Fibroblast of pulmonary artery (primary cell): Measurements from ENCODE around the gene RPS23.

Experiments
- DNase-seq: peaks from one replicate; pipeline ENCODE4 v3.0.0-alpha.2; 2010; ENCODE audit warnings: low read depth
- H3K4me3 ChIP-seq: replicated peaks from 2 replicates; pipeline ENCODE4 v1.5.1; 2011; ENCODE audit warnings: low read depth, mild to moderate bottlenecking, control low read depth, low read length, moderate library complexity
- CTCF ChIP-seq: IDR thresholded peaks from 2 replicates; pipeline ENCODE4 v1.5.1; 2011; ENCODE audit warnings: mild to moderate bottlenecking, control low read depth, low read length, inconsistent platforms; ENCODE audit errors: missing control alignments

The RPS23 gene

GRCh38 chr5:82277987-82278710 is at the start of gene RPS23:
Gene RPS23 (minus strand): TSS chr5:82278354. CDS start chr5:82278323, 31 bp downstream.
- DNase-seq: peak; percentile 93
- peak within 1 kb of the TSS; percentile 63 for H3K4me3 ChIP-seq
- no peak for TF ChIP-seq CTCF

DNA sequence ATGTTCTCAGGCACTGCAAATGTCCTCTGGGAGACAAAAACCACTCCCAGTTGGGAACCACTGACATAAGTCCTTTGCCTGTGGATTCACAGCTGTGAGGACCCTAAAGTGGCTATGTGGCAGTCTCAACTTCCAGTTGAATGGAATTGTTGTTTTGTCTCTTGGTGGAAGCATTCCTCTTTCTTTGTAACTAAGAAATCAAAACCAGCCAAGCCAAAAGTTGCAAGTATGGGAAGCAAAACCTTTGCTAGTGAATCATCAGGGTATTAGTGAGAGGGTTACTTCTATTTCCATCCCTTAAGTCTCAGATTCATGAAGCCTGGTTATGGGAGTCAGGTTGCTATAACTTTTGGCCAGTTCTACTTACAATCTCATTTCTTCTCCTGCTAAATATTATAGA is 49.8 kb upstream of the RPS23 start:
- no peak for TF ChIP-seq CTCF
- H3K4me3 ChIP-seq: no peak overlapping the region
- DNase-seq: no peak

DNA sequence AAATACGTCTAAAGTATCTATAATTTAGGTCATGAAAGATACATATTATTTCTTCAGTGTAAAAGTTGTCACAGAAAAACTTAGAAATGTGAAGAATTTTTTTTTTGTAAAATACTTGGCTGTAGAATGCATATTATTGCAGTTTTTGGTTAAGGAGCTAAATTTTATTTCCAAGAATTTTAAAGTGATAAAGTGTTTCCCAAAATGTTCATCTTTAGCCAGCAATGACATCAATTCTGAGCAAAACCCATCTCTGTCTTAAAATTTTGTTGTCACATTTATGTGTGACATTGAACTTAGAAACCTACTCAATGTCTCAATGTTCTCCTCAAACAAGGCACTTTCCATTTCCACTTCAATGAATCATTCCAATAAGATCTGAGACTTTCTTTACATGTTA is 47.8 kb upstream of the RPS23 start:
- H3K4me3 ChIP-seq: no peak overlapping the region
- DNase-seq: no peak
- TF ChIP-seq CTCF: no peak

DNA sequence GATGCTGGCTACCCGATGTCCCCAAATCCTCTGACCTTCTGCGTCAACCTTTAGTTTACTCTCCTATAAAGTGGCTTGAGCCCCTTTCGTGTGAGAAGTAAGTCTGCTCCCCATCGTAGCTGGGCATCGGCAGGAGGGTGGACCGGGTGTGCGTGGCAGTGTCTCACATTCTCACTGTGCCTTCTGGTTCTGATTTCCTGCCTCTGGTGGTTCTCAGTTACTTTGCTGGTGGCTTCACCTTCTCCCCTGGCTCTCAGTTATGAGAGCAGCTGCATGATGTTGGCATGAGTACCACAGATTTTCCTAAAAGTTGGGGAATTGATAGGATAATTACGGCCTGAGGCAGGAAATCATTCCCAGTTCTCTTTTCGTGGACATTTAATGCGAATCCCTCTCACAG is 47.0 kb upstream of the RPS23 start:
- TF ChIP-seq CTCF: no peak
- no peak for DNase-seq
- H3K4me3 ChIP-seq: no peak overlapping the region

DNA sequence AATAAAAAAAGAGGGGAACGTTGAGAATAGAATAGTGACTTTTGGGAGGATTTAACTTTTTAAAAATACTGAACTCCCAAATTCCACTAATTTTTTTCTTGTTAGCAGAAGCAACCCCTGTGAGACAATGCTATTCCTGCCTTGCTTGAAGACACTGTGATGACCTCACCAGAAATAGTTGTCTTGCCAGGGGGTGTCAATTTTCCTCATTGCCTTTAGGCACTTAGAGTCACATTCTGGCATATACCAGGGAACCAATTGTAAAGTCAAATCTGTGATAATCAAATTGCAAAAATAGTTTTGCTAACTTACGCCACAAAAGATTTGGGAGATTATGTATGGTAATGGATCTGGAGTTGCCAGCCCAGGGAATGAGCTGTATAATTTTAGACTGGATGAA is 42.8 kb upstream of the RPS23 start:
- no peak overlapping the region for H3K4me3 ChIP-seq
- DNase-seq: no peak
- TF ChIP-seq CTCF: no peak

DNA sequence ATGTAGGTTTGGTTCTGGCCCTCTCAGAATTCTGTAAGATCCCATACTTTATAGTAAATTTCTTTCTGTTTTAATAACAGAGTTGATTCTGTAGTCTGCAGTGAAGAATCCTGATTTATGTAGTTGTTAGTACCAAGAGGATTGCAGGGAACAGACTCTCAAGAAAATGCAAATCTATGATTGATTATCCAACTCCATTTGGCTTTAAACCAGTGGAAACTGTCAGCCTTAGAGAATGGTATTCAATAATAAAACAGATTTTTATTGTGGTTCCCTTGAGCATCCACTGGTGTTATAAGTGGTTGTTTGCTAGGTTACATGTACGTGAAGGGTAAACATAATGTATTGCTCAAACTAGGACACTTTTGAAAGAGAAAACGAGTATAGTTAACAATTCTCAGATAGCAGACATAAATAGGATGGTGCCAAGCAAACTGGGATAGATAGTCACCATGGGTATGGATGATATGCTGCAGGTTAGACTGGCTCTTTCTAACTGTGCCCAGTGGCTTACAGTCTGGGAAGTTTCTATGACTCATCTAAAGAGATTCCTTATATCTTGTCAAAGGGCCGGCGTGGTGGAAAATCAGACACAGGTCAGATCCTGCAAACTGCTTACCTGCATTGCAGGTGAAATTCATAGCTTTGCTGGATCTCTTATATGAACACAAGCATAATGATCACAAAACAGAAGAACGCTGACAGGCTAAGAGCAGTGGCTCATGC is 41.7 kb upstream of the RPS23 start:
- no peak for TF ChIP-seq CTCF
- no peak for DNase-seq
- H3K4me3 ChIP-seq: no peak overlapping the region

DNA sequence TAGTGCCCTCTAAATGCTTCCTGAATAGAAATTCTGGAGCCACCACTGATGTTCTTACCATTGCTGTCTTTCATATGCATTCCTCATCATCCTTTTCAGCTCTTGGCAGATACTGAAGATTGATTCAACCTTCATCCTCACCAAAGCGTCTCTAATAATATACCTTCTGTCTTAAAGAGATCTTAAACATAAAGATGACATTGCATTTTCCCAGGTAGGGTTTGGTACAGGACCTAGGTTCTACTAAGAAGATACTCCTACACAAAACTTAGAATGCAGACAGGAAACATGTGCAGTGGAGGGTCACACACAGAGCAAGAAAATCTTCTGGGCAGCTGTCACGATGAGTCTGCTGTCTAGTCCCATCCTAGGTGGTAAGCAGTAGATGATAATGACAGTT is 41.0 kb upstream of the RPS23 start:
- no peak for TF ChIP-seq CTCF
- no peak overlapping the region for H3K4me3 ChIP-seq
- DNase-seq: no peak
